RWPE2 (cell line): ENCODE measurements around the gene CARD19.
A peak's percentile ranks its signal among the peaks of the same experiment; 100 is the strongest.

Source experiments
- ATAC-seq: fragments of 200-7000 bp; cut with Tn5 transposase; 3 replicates; pipeline ENCODE4 v1.9.1; 2021; ENCODE audit warnings: low read depth
- DNase-seq: peaks from one replicate; pipeline ENCODE4 v3.0.0-alpha.2; 2020; ENCODE audit warnings: low spot score
- H3K27ac ChIP-seq: fragments of 450-650 bp; 2 replicates; pipeline ENCODE4 v1.5.1; 2017; ENCODE audit warnings: mild to moderate bottlenecking; ENCODE audit not compliant: poor library complexity, severe bottlenecking
- H3K27me3 ChIP-seq: fragments of 250-450 bp; sonication (Bioruptor Pico); 2 replicates; pipeline ENCODE4 v1.5.1; 2021; ENCODE audit warnings: mild to moderate bottlenecking, moderate library complexity; ENCODE audit not compliant: insufficient read depth, poor library complexity, severe bottlenecking
- H3K36me3 ChIP-seq: fragments of 250-450 bp; sonication (Bioruptor Pico); 2 replicates; pipeline ENCODE4 v1.5.1; 2020; ENCODE audit warnings: low read depth, mild to moderate bottlenecking, moderate library complexity
- H3K4me1 ChIP-seq: fragments of 250-450 bp; sonication (Bioruptor Pico); 2 replicates; pipeline ENCODE4 v1.5.1; 2021; ENCODE audit warnings: mild to moderate bottlenecking, moderate library complexity; ENCODE audit not compliant: insufficient read depth, poor library complexity, severe bottlenecking
- H3K4me3 ChIP-seq: fragments of 250-450 bp; sonication (Bioruptor Pico); 2 replicates; pipeline ENCODE4 v1.5.1; 2021; ENCODE audit warnings: mild to moderate bottlenecking, moderate library complexity; ENCODE audit not compliant: severe bottlenecking
- H3K9me3 ChIP-seq: fragments of 250-450 bp; sonication (Bioruptor Pico); 2 replicates; pipeline ENCODE4 v1.5.1; 2021; ENCODE audit warnings: mild to moderate bottlenecking, moderate library complexity; ENCODE audit not compliant: severe bottlenecking
- CTCF ChIP-seq: fragments of 450-650 bp; IDR thresholded peaks from one replicate; pipeline ENCODE4 v1.5.1; 2017; ENCODE audit warnings: mild to moderate bottlenecking, moderate library complexity; ENCODE audit not compliant: poor library complexity, severe bottlenecking

CARD19 gene

GRCh38 chr9:93133681-93134014, 37.6 kb downstream of the CARD19 start:
- Histone ChIP-seq H3K4me1 (peaks cover 11% of the 10 kb centered on the region), H3K9me3 (no peaks in the 10 kb centered on the region), H3K4me3 (peak overlapping the region; percentile 59), H3K36me3 (no peaks in the 10 kb centered on the region), H3K27me3 (no peaks in the 10 kb centered on the region), H3K27ac (peak overlapping the region; percentile 32)
- ATAC-seq (peak; percentile 28), DNase-seq (no peak)
- TF ChIP-seq CTCF = no peak

GRCh38 chr9:93134015-93134739, 38.2 kb downstream of the CARD19 start, which contains the start of gene NINJ1:
TSS of gene NINJ1 (minus strand) at chr9:93134251. CDS start at chr9:93134217, 34 bp downstream.
- Histone ChIP-seq H3K27me3 (no peaks in the 10 kb centered on the region), H3K9me3 (no peaks in the 10 kb centered on the region), H3K4me3 (peak within 1 kb of the TSS; percentile 59), H3K4me1 (peaks cover 11% of the 10 kb centered on the region), H3K27ac (peak within 1 kb of the TSS; percentile 32), H3K36me3 (no peaks in the 10 kb centered on the region)
- TF ChIP-seq CTCF = no peak
- peak; percentile 81 for ATAC-seq
- DNase-seq = peak; percentile 69

GRCh38 chr9:93134740-93135444, 38.9 kb downstream of the CARD19 start:
- Histone ChIP-seq H3K36me3 (no peaks in the 10 kb centered on the region), H3K4me3 (peak overlapping the region; percentile 59), H3K9me3 (no peaks in the 10 kb centered on the region), H3K27ac (peak overlapping the region; percentile 32), H3K4me1 (peaks cover 11% of the 10 kb centered on the region), H3K27me3 (no peaks in the 10 kb centered on the region)
- no peak for ATAC-seq
- no peak for DNase-seq
- no peak for TF ChIP-seq CTCF

GRCh38 chr9:93136011-93136440, 40.0 kb downstream of the CARD19 start:
- Histone ChIP-seq H3K27ac (no peak overlapping the region), H3K4me1 (peaks cover 16% of the 10 kb centered on the region), H3K4me3 (no peak overlapping the region), H3K27me3 (no peaks in the 10 kb centered on the region), H3K36me3 (no peaks in the 10 kb centered on the region), H3K9me3 (no peaks in the 10 kb centered on the region)
- no peak for DNase-seq
- TF ChIP-seq CTCF = no peak
- ATAC-seq = no peak

GRCh38 chr9:93137362-93137761, 41.3 kb downstream of the CARD19 start:
- no peaks in the 10 kb centered on the region for H3K9me3 ChIP-seq
- H3K27ac ChIP-seq = no peak overlapping the region
- no peak for TF ChIP-seq CTCF
- ATAC-seq = no peak
- peaks cover 20% of the 10 kb centered on the region for H3K4me1 ChIP-seq
- no peaks in the 10 kb centered on the region for H3K36me3 ChIP-seq
- no peaks in the 10 kb centered on the region for H3K27me3 ChIP-seq
- no peak for DNase-seq
- no peak overlapping the region for H3K4me3 ChIP-seq
